VCaP (cell line): ENCODE data around the gene APBA3.
A peak's percentile ranks its signal among the peaks of the same experiment; 100 is the strongest.
"Not testable (repeated sequence)": the region's sequence is repeated elsewhere in the genome, so short reads cannot be mapped to it uniquely, and the experiment has no call there.

Experiments used
- H3K27ac ChIP-seq: fragments of 450-650 bp; 2 replicates; pipeline ENCODE4 v1.5.1; 2017
- CTCF ChIP-seq: fragments of 450-650 bp; conservative IDR thresholded peaks from 2 replicates; pipeline ENCODE4 v1.5.1; 2017; ENCODE audit warnings: mild to moderate bottlenecking, moderate library complexity

Gene APBA3

GRCh38 chr19:3760871-3761361 is 576 bp downstream of the APBA3 start:
- TF ChIP-seq CTCF = no peak
- H3K27ac ChIP-seq = peak overlapping the region; percentile 69; the same call in 1 of the 2 replicates

GRCh38 chr19:3759482-3760254 is 1.8 kb downstream of the APBA3 start:
- no peak overlapping the region for H3K27ac ChIP-seq
- no peak for TF ChIP-seq CTCF

GRCh38 chr19:3758297-3758696 is 3.2 kb downstream of the APBA3 start:
- not testable (repeated sequence) for H3K27ac ChIP-seq

GRCh38 chr19:3757705-3758104 is 3.8 kb downstream of the APBA3 start:
- H3K27ac ChIP-seq = not testable (repeated sequence)

GRCh38 chr19:3753631-3754410 is 7.7 kb downstream of the APBA3 start:
- H3K27ac ChIP-seq = no peak overlapping the region
- no peak for TF ChIP-seq CTCF

- no peak for TF ChIP-seq CTCF
- H3K27ac ChIP-seq = no peak overlapping the region
These were observed 9.0 kb downstream of the APBA3 start for GRCh38 chr19:3752492-3752891.

- no peak overlapping the region for H3K27ac ChIP-seq
- TF ChIP-seq CTCF = no peak
These were observed 10.3 kb downstream of the APBA3 start for GRCh38 chr19:3751236-3751635.

- TF ChIP-seq CTCF = no peak
- H3K27ac ChIP-seq = no peak overlapping the region
These were observed 11.3 kb downstream of the APBA3 start for GRCh38 chr19:3750211-3750610.
